SK-N-SH treated with all-trans-retinoic acid at 6 μM for 48 hours (cell line): Measurements from ENCODE around the gene SUSD3.
"Not testable (repeated sequence)": the region's sequence is repeated elsewhere in the genome, so short reads cannot be mapped to it uniquely, and the experiment has no call there.

Source experiments
- ATAC-seq: fragments of 200-7000 bp; cut with Tn5 transposase; 3 replicates; pipeline ENCODE4 v1.9.1; 2020; ENCODE audit warnings: mild to moderate bottlenecking, moderate library complexity
- BACH2 ChIP-seq: fragments of 250-450 bp; sonication (Bioruptor Pico); IDR thresholded peaks from 2 replicates; pipeline ENCODE4 v1.9.0; 2021; ENCODE audit warnings: mild to moderate bottlenecking, borderline replicate concordance
- CREB5 ChIP-seq: fragments of 250-450 bp; sonication (Bioruptor Pico); IDR thresholded peaks from 2 replicates; pipeline ENCODE4 v1.5.1; 2020; ENCODE audit warnings: low read depth, mild to moderate bottlenecking, moderate library complexity
- CSDC2 ChIP-seq: fragments of 250-450 bp; sonication (Bioruptor Pico); IDR thresholded peaks from 2 replicates; pipeline ENCODE4 v1.5.0; 2020; ENCODE audit warnings: mild to moderate bottlenecking, moderate library complexity
- CSRNP3 ChIP-seq: fragments of 250-450 bp; sonication (Bioruptor Pico); IDR thresholded peaks from 2 replicates; pipeline ENCODE4 v1.5.1; 2021; ENCODE audit warnings: mild to moderate bottlenecking, moderate library complexity
- ESRRG ChIP-seq: fragments of 250-450 bp; sonication (Bioruptor Pico); IDR thresholded peaks from 2 replicates; pipeline ENCODE4 v1.6.1; 2021; ENCODE audit warnings: mild to moderate bottlenecking
- GLIS3 ChIP-seq: fragments of 250-450 bp; sonication (Bioruptor Pico); IDR thresholded peaks from 2 replicates; pipeline ENCODE4 v1.5.0; 2020; ENCODE audit warnings: mild to moderate bottlenecking, moderate library complexity
- ISL1 ChIP-seq: fragments of 250-450 bp; sonication (Bioruptor Pico); IDR thresholded peaks from 2 replicates; pipeline ENCODE4 v2.1.2; 2022; ENCODE audit warnings: mild to moderate bottlenecking, moderate library complexity
- OSR1 ChIP-seq: fragments of 250-450 bp; sonication (Bioruptor Pico); IDR thresholded peaks from 2 replicates; pipeline ENCODE4 v1.8.0; 2022; ENCODE audit warnings: moderate library complexity, mild to moderate bottlenecking, inconsistent platforms
- PATZ1 ChIP-seq: fragments of 250-450 bp; sonication (Bioruptor Pico); IDR thresholded peaks from 2 replicates; pipeline ENCODE4 v1.8.0; 2020; ENCODE audit warnings: mild to moderate bottlenecking, moderate library complexity, borderline replicate concordance
- POU6F1 ChIP-seq: fragments of 250-450 bp; sonication (Bioruptor Pico); IDR thresholded peaks from 2 replicates; pipeline ENCODE4 v1.8.0; 2021; ENCODE audit warnings: low read depth, mild to moderate bottlenecking, moderate library complexity, borderline replicate concordance
- PPARA ChIP-seq: fragments of 250-450 bp; sonication (Bioruptor Pico); IDR thresholded peaks from 2 replicates; pipeline ENCODE4 v1.5.0; 2020; ENCODE audit warnings: mild to moderate bottlenecking, borderline replicate concordance
- RARB ChIP-seq: fragments of 250-450 bp; sonication (Bioruptor Pico); IDR thresholded peaks from 2 replicates; pipeline ENCODE4 v1.8.0; 2021; ENCODE audit warnings: mild to moderate bottlenecking, moderate library complexity
- SNAI2 ChIP-seq: fragments of 250-450 bp; sonication (Bioruptor Pico); IDR thresholded peaks from 2 replicates; pipeline ENCODE4 v1.5.0; 2020; ENCODE audit warnings: mild to moderate bottlenecking, moderate library complexity
- TCF4 ChIP-seq: fragments of 250-450 bp; sonication (Bioruptor Pico); IDR thresholded peaks from 2 replicates; pipeline ENCODE4 v1.8.0; 2021; ENCODE audit warnings: mild to moderate bottlenecking, moderate library complexity, borderline replicate concordance
- TSHZ2 ChIP-seq: fragments of 250-450 bp; sonication (Bioruptor Pico); IDR thresholded peaks from 2 replicates; pipeline ENCODE4 v1.5.0; 2020; ENCODE audit warnings: mild to moderate bottlenecking, moderate library complexity
- ZC3H10 ChIP-seq: fragments of 250-450 bp; sonication (Bioruptor Pico); IDR thresholded peaks from 2 replicates; pipeline ENCODE4 v1.5.1; 2021; ENCODE audit warnings: mild to moderate bottlenecking, moderate library complexity
- ZFP3 ChIP-seq: fragments of 250-450 bp; sonication (Bioruptor Pico); IDR thresholded peaks from 2 replicates; pipeline ENCODE4 v1.5.0; 2020; ENCODE audit warnings: mild to moderate bottlenecking, moderate library complexity
- ZFP30 ChIP-seq: fragments of 450-650 bp; formaldehyde crosslinking; IDR thresholded peaks from 2 replicates; pipeline ENCODE4 v1.5.0; 2022; ENCODE audit warnings: mild to moderate bottlenecking, moderate library complexity
- ZNF565 ChIP-seq: fragments of 450-650 bp; formaldehyde crosslinking; conservative IDR thresholded peaks from 2 replicates; pipeline ENCODE4 v1.5.0; 2020; ENCODE audit warnings: low read depth, mild to moderate bottlenecking, moderate library complexity
- ZNF8 ChIP-seq: fragments of 450-650 bp; formaldehyde crosslinking; IDR thresholded peaks from 2 replicates; pipeline ENCODE4 v1.5.0; 2020; ENCODE audit warnings: mild to moderate bottlenecking, moderate library complexity

SUSD3 gene

GRCh38 chr9:93100276-93100636, 41.8 kb downstream of the SUSD3 start:
- TF ChIP-seq PPARA (CRISPR knock-in tag) (no peak), TSHZ2 (CRISPR knock-in tag) (no peak), SNAI2 (no peak), ZNF8 (CRISPR knock-in tag) (no peak), BACH2 (CRISPR knock-in tag) (no peak), ISL1 (no peak), TCF4 (no peak), CSRNP3 (CRISPR knock-in tag) (no peak), CSDC2 (CRISPR knock-in tag) (no peak), CREB5 (CRISPR knock-in tag) (no peak), GLIS3 (no peak)

GRCh38 chr9:93101086-93101485, 42.6 kb downstream of the SUSD3 start:
- ATAC-seq = not testable (repeated sequence)

More at GRCh38 chr9:93100276-93100636, 41.8 kb downstream of the SUSD3 start:
- ATAC-seq = no peak

- TF ChIP-seq ZFP3 (CRISPR knock-in tag) (no peak), GLIS3 (no peak), ZC3H10 (CRISPR knock-in tag) (no peak), RARB (CRISPR knock-in tag) (no peak), CSDC2 (CRISPR knock-in tag) (no peak), POU6F1 (CRISPR knock-in tag) (no peak), ZNF565 (no peak), PATZ1 (CRISPR knock-in tag) (no peak), ESRRG (CRISPR knock-in tag) (no peak)
- no peak for ATAC-seq
Observed at GRCh38 chr9:93105620-93106019, 47.1 kb downstream of the SUSD3 start.

- ATAC-seq = no peak
Observed at GRCh38 chr9:93107151-93107824, 48.8 kb downstream of the SUSD3 start.

More at GRCh38 chr9:93107151-93107824, 48.8 kb downstream of the SUSD3 start:
- no peak for TF ChIP-seq ZFP3 (CRISPR knock-in tag)
- no peak for TF ChIP-seq CREB5 (CRISPR knock-in tag)
- no peak for TF ChIP-seq ZNF565
- TF ChIP-seq ZNF8 (CRISPR knock-in tag) = no peak
- no peak for TF ChIP-seq ZC3H10 (CRISPR knock-in tag)
- no peak for TF ChIP-seq ZFP30
- TF ChIP-seq TCF4 = no peak
- TF ChIP-seq ESRRG (CRISPR knock-in tag) = no peak
- no peak for TF ChIP-seq BACH2 (CRISPR knock-in tag)
- no peak for TF ChIP-seq CSDC2 (CRISPR knock-in tag)
- TF ChIP-seq OSR1 = no peak
- no peak for TF ChIP-seq PATZ1 (CRISPR knock-in tag)
